ENCODE measurements around the gene IFT20. TPM values are rescaled to one million over a fixed set of nuclear protein-coding genes. Genes with fewer than 3 reads are reported as not detected.

The IFT20 gene
- total RNA-seq, 1 donor from 2014 or later, result 17.3 TPM

GRCh38 chr17:28279411-28279810 is 55.9 kb downstream of the IFT20 start:
- intact Hi-C loops (cut with DNase I), result no loop called here
- DNase-seq (ENCODE audit: low spot score), result no peak

Small RNAs within 50 kb of the gene (microRNA-seq; reads per million reads assigned to microRNA genes)
- gene MIR4723, result not detected

Other genes with a start within 250 kb of the IFT20 start
- 3.9 TPM for gene TMEM97, start 16.3 kb downstream of the IFT20 start, total RNA-seq
- 58.5 TPM for gene TNFAIP1, start 289 bp upstream of the IFT20 start, total RNA-seq
- gene POLDIP2, start 22.1 kb upstream of the IFT20 start, total RNA-seq, result 127 TPM
- not detected for gene SEBOX, start 29.7 kb upstream of the IFT20 start, total RNA-seq
- gene VTN, start 34.8 kb upstream of the IFT20 start, total RNA-seq, result 48.2 TPM
- gene SARM1, start 36.2 kb upstream of the IFT20 start, total RNA-seq, result 10.4 TPM
- gene SLC46A1, start 70.7 kb upstream of the IFT20 start, total RNA-seq, result 2.7 TPM
- not detected for gene SLC13A2, start 138.2 kb upstream of the IFT20 start, total RNA-seq
- not detected for gene FOXN1, start 170.9 kb upstream of the IFT20 start, total RNA-seq
- gene UNC119, start 217.2 kb upstream of the IFT20 start, total RNA-seq, result 16.0 TPM
- gene PIGS, start 236.1 kb upstream of the IFT20 start, total RNA-seq, result 51.5 TPM
- 326 TPM for gene ALDOC, start 241.4 kb upstream of the IFT20 start, total RNA-seq